Hematopoietic multipotent progenitor cell (in vitro differentiated cells): ENCODE results near the gene LRCH3. TPM values are rescaled to one million over a fixed set of nuclear protein-coding genes. Genes with fewer than 3 reads are reported as not detected.

ENCODE experiments used
- DNase-seq, 3 donors: peaks; one replicate each; pipeline ENCODE4 v3.0.0-alpha.2; 2011 to 2015; ENCODE audit warnings: low read depth in 2 of 3, low spot score in 2 of 3
- total RNA-seq: library from RNA; depleted of rRNA; stranded (reverse); fragments of >200 nt; gene quantifications from one replicate; pipeline ENCODE4 v1.2.3, GENCODE V29; 2012

LRCH3 gene
- total RNA-seq, 1 donor, result 34.5 TPM

GRCh38 chr3:197830967-197831313 is 39.9 kb downstream of the LRCH3 start:
- DNase-seq, result no peak

DNA sequence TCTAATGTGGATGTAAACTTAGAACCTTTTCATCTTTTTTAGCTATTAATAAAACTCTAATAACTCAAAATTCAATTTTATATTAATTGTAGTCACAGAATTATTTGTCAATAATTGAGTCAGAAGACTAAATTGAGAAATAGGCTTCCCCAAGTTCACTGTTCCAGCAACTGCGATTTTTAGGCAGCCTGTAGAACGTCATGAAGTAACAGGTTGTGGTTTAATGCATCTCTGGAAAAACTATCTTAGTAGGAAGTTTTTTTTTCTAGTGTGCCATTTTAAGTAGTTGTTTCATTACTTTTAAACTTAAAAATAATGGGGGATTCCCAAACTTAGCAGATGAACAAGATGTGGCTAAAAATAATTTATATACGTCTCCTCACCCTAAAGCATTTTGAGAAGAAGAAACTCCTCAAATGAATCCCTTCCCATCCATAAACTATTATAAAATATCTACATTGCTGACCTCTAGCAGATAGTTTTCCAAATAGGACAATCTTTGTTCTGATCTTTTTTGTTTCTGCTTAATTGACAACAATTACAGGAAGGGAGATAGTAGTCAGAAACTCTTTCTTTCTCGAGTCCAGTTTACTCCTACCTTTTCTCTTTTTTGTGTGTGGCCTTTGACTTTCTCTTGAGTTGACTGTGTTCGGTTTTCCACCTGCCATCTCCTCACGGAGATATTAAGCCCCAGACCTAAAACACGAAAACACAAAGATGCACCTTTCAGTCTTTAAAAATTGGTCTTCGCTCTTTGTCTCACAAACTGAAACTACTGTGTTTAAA is 43.1 kb downstream of the LRCH3 start:
- DNase-seq, result no peak

GRCh38 chr3:197835509-197835908 is 44.5 kb downstream of the LRCH3 start:
- DNase-seq, result no peak

DNA sequence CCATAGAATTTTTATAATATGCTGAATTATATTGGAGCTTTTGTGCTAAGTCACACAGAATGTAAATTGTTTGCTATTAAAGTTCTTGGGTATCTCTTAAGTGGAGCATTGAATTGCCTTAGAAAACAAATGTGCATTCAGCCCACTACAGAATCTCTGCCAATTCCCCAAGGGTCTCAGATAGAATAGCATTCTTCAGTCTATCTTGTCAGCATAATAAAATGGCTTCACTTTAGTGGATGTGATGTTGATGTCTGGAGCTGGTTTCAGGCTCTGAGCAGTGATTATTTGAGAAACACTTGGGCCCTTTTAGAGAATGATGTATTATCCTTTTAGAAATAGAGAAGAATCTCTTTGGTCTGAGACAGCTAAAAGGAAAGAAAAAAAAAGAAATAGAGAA is 45.2 kb downstream of the LRCH3 start:
- no peak for DNase-seq

DNA sequence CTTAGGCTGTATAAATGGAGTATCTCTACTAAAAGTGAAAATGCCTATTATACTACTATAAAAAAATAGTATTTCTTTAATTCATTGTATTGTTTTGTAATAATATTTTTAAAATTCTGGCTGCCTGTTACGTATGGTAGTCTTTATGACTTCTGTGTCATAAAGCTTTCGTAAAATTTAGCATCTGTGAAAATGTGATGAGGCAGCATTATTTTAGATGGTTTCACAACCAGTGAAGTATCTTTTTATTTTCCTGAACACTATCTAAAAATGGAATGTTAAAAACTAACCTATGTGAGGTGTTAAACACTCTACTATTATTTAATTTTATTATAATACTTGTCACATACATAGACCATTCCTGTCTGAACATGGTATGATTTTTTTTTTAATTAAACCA is 46.2 kb downstream of the LRCH3 start:
- DNase-seq, result no peak

DNA sequence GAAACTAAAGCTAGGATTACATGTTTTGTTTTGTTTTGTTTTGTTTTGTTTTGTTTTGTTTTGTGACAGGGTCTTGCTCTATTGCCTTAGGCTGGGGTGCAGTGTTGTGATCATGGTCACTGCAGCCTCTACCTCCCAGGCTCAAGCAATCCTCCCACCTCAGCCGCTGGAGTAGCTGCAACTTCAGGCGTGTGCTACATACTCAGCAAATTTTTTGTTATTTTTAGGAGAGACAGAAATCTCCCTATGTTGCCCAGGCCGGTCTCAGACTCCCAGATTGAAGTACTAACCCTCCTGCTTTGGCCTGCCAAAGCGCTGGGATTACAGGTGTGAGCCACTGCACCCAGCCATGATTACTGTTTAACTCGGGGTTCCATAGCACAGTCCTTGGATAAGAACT is 50.7 kb downstream of the LRCH3 start:
- DNase-seq, result no peak

DNA sequence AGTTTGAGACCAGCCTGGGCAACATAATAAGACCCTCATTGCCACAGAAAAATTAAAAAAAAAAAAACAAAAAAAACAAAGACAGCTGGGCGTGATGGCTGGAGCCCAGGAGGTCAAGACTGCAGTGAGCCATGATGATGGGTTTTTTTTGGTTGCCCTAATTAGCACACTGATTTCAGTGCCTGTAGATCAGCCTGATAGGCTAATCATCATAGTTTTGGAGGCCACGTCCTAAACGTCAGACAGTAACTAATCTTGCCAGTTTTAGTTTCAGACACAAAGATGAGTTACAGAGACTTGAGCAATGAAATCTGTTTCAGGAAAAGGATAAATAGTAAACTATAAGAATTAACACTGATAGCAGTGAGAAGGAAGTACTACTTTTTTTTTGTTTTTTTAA is 55.4 kb downstream of the LRCH3 start:
- DNase-seq, result no peak

DNA sequence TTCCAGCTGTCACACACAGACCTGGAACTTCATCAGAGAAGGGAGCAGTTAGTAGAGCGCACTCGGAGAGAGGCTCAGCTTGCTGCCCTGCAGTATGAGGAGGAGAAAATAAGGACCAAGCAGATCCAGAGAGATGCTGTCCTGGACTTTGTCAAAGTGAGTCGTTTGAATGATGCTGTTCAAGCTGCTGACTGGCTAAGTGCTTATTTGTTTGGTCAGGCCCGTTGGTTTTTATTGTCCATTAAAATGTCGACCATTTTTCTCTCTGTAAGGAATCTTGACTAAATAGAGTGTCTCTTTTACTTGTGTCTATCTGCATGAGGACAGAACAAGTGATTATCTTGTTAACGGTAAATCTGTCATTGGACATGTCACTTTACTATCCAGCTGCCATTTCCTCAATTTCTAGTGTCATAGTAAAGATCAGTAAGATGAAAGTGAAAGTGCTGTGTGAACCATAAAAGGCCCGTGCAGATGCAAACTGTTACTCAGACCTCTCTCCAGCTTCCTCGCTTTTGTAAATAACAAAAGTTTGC is 56.9 kb downstream of the LRCH3 start:
- DNase-seq, result peak; percentile 16 to 70 (median 61)

GRCh38 chr3:197854596-197855343 is 63.7 kb downstream of the LRCH3 start:
- DNase-seq, result no peak

- no peak for DNase-seq
Observed at GRCh38 chr3:197855571-197855970, 64.5 kb downstream of the LRCH3 start.

- DNase-seq, result no peak
Observed at GRCh38 chr3:197856199-197856816, 65.3 kb downstream of the LRCH3 start.

DNA sequence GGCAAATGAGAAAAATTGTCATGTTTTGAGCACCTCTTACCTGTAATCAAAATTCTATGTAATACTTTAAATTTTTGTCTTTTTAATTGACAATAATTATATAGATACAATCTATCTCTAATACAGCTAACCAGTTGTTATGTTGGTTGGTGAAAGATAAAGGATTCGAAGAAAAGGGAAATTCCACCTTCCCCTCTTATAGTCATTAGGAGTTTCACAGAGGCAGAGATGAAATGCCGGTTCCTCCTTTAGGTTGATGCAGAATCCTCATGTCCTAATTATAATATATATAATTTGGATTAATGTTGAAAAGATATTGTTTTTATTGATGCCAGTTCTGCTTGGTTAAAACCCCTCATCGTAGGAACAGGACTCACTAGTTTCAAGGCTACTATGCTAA is 67.1 kb downstream of the LRCH3 start:
- no peak for DNase-seq

- DNase-seq, result no peak
Observed at GRCh38 chr3:197858598-197858997, 67.5 kb downstream of the LRCH3 start.

DNA sequence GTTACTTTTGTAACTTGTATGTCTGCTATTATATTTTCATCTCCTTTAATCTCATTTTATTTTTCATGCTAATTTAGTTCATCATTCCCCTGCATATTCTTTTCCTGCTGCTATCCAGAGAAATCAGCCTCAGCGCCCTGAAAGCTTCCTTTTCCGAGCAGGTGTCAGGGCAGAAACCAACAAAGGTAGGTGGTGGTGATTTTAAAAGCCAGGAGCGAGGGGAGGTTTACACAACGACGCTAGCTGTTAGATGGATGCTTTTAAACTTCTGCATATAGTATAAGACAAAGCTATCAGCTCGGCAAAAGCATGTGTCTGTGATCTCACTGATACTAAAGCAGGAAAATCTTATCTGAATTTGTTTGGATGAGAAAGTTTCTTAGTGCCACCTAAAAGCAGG is 75.0 kb downstream of the LRCH3 start:
- no peak for DNase-seq

DNA sequence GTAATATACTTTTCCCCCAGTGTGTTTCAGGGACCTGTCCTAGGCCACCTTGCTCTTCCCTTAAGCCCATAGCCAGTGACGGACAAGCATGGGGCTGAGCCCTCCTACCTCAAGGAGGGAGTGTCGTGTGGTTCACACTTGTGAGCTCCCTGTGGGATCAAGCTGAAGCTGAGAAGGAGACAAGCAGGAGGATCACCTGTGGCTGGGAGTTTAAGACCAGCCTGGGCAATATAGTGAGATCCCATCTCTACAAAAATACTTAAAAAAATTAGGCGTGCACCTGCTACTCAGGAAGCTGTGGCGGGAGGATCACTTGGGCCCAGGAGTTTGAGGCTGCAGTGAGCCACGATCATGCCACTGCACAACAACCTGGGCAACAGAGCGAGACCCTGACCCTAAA is 82.3 kb downstream of the LRCH3 start:
- DNase-seq, result no peak

DNA sequence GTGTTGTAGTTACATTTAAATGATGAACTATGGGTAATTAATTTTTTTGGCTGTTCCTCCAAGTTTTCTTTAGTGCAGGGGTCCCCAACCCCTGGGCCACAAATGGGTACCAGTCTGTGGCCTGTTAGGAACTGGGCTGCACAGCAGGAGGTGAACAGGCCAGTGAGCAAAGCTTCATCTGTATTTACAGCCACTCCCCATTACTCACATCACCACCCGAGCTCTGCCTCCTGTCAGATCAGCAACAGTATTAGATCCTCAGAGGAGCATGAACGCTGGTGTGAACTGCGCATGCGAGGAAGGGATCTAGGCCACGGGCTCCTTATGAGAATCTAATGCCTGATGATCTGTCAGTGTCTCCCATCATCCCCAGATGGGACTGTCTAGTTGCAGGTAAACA is 83.0 kb downstream of the LRCH3 start:
- DNase-seq, result no peak

DNA sequence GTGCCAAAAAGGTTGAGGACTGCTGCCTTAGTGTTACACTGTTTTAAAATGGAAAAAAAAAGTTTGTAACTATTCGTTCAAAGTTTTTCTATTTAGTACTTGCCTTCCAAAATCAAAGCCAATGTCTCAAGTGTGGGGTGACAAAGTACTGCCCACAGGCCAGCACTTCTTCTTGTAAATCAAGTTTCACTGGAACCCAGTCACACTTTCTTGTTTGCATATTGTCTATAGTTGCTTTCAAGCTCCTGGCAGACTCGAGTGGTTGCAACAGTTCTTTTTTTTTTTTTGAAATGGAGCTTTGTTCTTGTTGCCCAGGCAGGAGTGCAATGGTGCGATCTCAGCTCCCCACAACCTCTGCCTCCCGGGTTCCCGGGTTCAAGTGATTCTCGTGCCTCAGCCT is 83.6 kb downstream of the LRCH3 start:
- DNase-seq, result no peak

- DNase-seq, result no peak
Observed at GRCh38 chr3:197877902-197878301, 86.8 kb downstream of the LRCH3 start.

- peak in 2 of 3 donors; percentile 66 to 86 for DNase-seq
Observed at GRCh38 chr3:197878427-197878826, 87.4 kb downstream of the LRCH3 start.

DNA sequence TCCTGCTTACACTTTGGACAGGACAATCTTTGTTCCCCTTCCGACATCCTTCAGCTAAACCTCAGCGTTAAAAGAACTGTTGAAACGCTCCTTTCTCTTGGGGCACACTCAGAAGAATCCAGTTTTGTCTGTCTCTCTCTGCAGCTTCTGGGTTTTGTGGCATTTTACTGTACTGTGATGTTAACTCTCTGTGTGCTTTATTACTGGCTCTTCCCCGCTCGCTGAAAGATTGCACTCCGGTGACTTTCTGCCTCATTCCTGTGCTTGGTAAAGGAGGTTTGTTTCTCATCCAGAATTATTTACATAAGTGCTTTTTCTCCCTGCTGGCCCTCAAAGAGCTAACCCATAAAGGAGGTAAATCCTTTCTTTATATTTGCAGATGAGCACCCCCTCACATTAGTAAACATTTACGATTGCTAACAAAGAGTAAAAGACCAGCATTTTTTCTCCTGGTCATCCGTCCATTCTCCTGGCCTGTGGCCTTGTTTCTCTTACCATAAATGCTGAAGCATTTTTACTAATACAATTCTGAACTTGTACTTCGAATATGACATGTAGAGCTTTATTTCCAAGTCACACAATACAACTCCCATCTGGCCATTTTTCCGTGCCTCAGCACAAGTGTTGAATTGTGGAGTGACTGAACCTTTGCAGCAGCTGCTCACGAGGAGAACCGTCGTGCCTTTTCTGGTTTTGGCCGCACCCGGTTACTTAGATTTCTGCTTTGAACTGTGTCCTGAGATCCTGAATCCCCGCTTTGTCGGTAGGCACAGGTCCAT is 89.6 kb downstream of the LRCH3 start:
- DNase-seq, result no peak
